ENCODE measurements around the gene TMEM238. TPM values are rescaled to one million over a fixed set of nuclear protein-coding genes. Genes with fewer than 3 reads are reported as not detected.

The TMEM238 gene
- total RNA-seq, 1 experiment from 2014 or later = 0.14 TPM

- Histone ChIP-seq H3K9me3 (replicated peaks) (no peaks in the 10 kb centered on the region), H3K4me1 (peaks cover 5% of the 10 kb centered on the region; the same call in 1 of the 2 replicates), H3K36me3 (no peaks in the 10 kb centered on the region), H3K27ac (no peak overlapping the region), H3K27me3 (0 out of 2 replicates have a peak, but pooled peaks cover 3% of the 10 kb centered on the region), H3K4me3 (no peak overlapping the region)
- no peak for DNase-seq
Observed at GRCh38 chr19:55362174-55362989, 21.7 kb downstream of the TMEM238 start.

- H3K9me3 ChIP-seq (replicated peaks) = no peaks in the 10 kb centered on the region
- H3K27me3 ChIP-seq = 0 out of 2 replicates have a peak, but pooled peaks cover 3% of the 10 kb centered on the region
- DNase-seq = no peak
- peaks cover 5% of the 10 kb centered on the region; the same call in 1 of the 2 replicates for H3K4me1 ChIP-seq
- no peak overlapping the region for H3K4me3 ChIP-seq
- H3K36me3 ChIP-seq = no peaks in the 10 kb centered on the region
- no peak overlapping the region for H3K27ac ChIP-seq
Observed at GRCh38 chr19:55360902-55361301, 23.2 kb downstream of the TMEM238 start.

GRCh38 chr19:55358943-55359908, 24.9 kb downstream of the TMEM238 start:
- peak; percentile 46 to 54 for DNase-seq
- H3K27me3 ChIP-seq = peaks cover 3% of the 10 kb centered on the region; the same call in 1 of the 2 replicates
- no peaks in the 10 kb centered on the region for H3K36me3 ChIP-seq
- H3K27ac ChIP-seq = no peak overlapping the region
- H3K4me1 ChIP-seq = peaks cover 12% of the 10 kb centered on the region; the same call in 1 of the 2 replicates
- no peaks in the 10 kb centered on the region for H3K9me3 ChIP-seq (replicated peaks)
- no peak overlapping the region for H3K4me3 ChIP-seq

- no peaks in the 10 kb centered on the region for H3K9me3 ChIP-seq (replicated peaks)
- H3K4me1 ChIP-seq = peaks cover 12% of the 10 kb centered on the region; the same call in 1 of the 2 replicates
- H3K36me3 ChIP-seq = no peaks in the 10 kb centered on the region
- no peak overlapping the region for H3K27ac ChIP-seq
- H3K27me3 ChIP-seq = peaks cover 3% of the 10 kb centered on the region; the same call in 1 of the 2 replicates
- no peak for DNase-seq
- no peak overlapping the region for H3K4me3 ChIP-seq
Observed at GRCh38 chr19:55358493-55358892, 25.6 kb downstream of the TMEM238 start.

GRCh38 chr19:55355213-55355821, 28.8 kb downstream of the TMEM238 start:
- Histone ChIP-seq H3K36me3 (no peaks in the 10 kb centered on the region), H3K9me3 (replicated peaks) (no peaks in the 10 kb centered on the region), H3K27me3 (peaks cover 3% of the 10 kb centered on the region; the same call in 1 of the 2 replicates), H3K27ac (no peak overlapping the region), H3K4me1 (peaks cover 7% of the 10 kb centered on the region; the same call in 1 of the 2 replicates), H3K4me3 (no peak overlapping the region)
- DNase-seq = peak; percentile 53 to 58

GRCh38 chr19:55354698-55355212, 29.3 kb downstream of the TMEM238 start, which contains the start of gene COX6B2:
Gene COX6B2 (minus strand): TSS chr19:55354719. CDS start chr19:55354521, 198 bp downstream.
- Histone ChIP-seq H3K4me3 (no peak within 1 kb of the TSS), H3K27ac (no peak within 1 kb of the TSS), H3K36me3 (no peaks in the 10 kb centered on the region), H3K27me3 (peaks cover 3% of the 10 kb centered on the region; the same call in 1 of the 2 replicates), H3K4me1 (peaks cover 7% of the 10 kb centered on the region; the same call in 1 of the 2 replicates), H3K9me3 (replicated peaks) (no peaks in the 10 kb centered on the region)
- DNase-seq = no peak

- Histone ChIP-seq H3K9me3 (replicated peaks) (no peaks in the 10 kb centered on the region), H3K36me3 (peaks cover 3% of the 10 kb centered on the region), H3K4me3 (no peak overlapping the region), H3K27ac (no peak overlapping the region), H3K4me1 (peaks cover 7% of the 10 kb centered on the region; the same call in 1 of the 2 replicates), H3K27me3 (peaks cover 3% of the 10 kb centered on the region; the same call in 1 of the 2 replicates)
- DNase-seq = no peak
Observed at GRCh38 chr19:55353803-55354697, 30.0 kb downstream of the TMEM238 start.

GRCh38 chr19:55353356-55353802, 30.7 kb downstream of the TMEM238 start:
- DNase-seq = no peak
- no peaks in the 10 kb centered on the region for H3K9me3 ChIP-seq (replicated peaks)
- H3K27me3 ChIP-seq = no peaks in the 10 kb centered on the region; the same call in 1 of the 2 replicates

GRCh38 chr19:55352549-55353145, 31.4 kb downstream of the TMEM238 start:
- DNase-seq = no peak
- peaks cover 7% of the 10 kb centered on the region; the same call in 1 of the 2 replicates for H3K4me1 ChIP-seq
- no peaks in the 10 kb centered on the region for H3K9me3 ChIP-seq (replicated peaks)
- no peak overlapping the region for H3K4me3 ChIP-seq
- no peak overlapping the region for H3K27ac ChIP-seq
- H3K36me3 ChIP-seq = peaks cover 3% of the 10 kb centered on the region
- H3K27me3 ChIP-seq = no peaks in the 10 kb centered on the region; the same call in 1 of the 2 replicates

More at GRCh38 chr19:55353356-55353802, 30.7 kb downstream of the TMEM238 start:
- Histone ChIP-seq H3K4me3 (no peak overlapping the region), H3K4me1 (peaks cover 7% of the 10 kb centered on the region; the same call in 1 of the 2 replicates), H3K36me3 (peaks cover 3% of the 10 kb centered on the region), H3K27ac (no peak overlapping the region)

GRCh38 chr19:55352040-55352439, 32.1 kb downstream of the TMEM238 start:
- Histone ChIP-seq H3K27me3 (no peaks in the 10 kb centered on the region; the same call in 1 of the 2 replicates), H3K4me1 (peaks cover 7% of the 10 kb centered on the region; the same call in 1 of the 2 replicates), H3K27ac (no peak overlapping the region), H3K36me3 (peaks cover 4% of the 10 kb centered on the region), H3K9me3 (replicated peaks) (no peaks in the 10 kb centered on the region), H3K4me3 (no peak overlapping the region)
- DNase-seq = no peak

GRCh38 chr19:55350620-55351315, 33.3 kb downstream of the TMEM238 start:
- Histone ChIP-seq H3K36me3 (peaks cover 5% of the 10 kb centered on the region), H3K9me3 (replicated peaks) (no peaks in the 10 kb centered on the region), H3K27me3 (no peaks in the 10 kb centered on the region; the same call in 1 of the 2 replicates), H3K27ac (no peak overlapping the region), H3K4me3 (no peak overlapping the region), H3K4me1 (peaks cover 10% of the 10 kb centered on the region)
- DNase-seq = no peak

GRCh38 chr19:55348317-55349034, 35.6 kb downstream of the TMEM238 start:
- H3K27me3 ChIP-seq = no peaks in the 10 kb centered on the region
- H3K27ac ChIP-seq = no peak overlapping the region
- peaks cover 27% of the 10 kb centered on the region for H3K4me1 ChIP-seq
- no peak overlapping the region for H3K4me3 ChIP-seq
- H3K9me3 ChIP-seq (replicated peaks) = no peaks in the 10 kb centered on the region
- H3K36me3 ChIP-seq = peaks cover 5% of the 10 kb centered on the region
- DNase-seq = no peak
